Neural crest cell (in vitro differentiated cells): ENCODE measurements around the gene SPAG6. TPM values are rescaled to one million over a fixed set of nuclear protein-coding genes. Genes with fewer than 3 reads are reported as not detected.

ENCODE experiments used
- DNase-seq: peaks from one replicate; pipeline ENCODE4 v3.0.0; 2021; ENCODE audit warnings: low read depth, mixed read lengths, low spot score
- H3K27ac Mint-ChIP-seq: one replicate; pipeline ENCODE4 v1.8.0; 2021; ENCODE audit warnings: mild to moderate bottlenecking, mixed read lengths; ENCODE audit not compliant: unreplicated experiment
- H3K27me3 Mint-ChIP-seq: 2 replicates; pipeline ENCODE4 v1.8.0; 2021; ENCODE audit warnings: low read depth, mild to moderate bottlenecking, mixed read lengths
- H3K36me3 Mint-ChIP-seq: 2 replicates; pipeline ENCODE4 v1.8.0; 2021; ENCODE audit warnings: low read depth, mild to moderate bottlenecking, mixed read lengths
- H3K4me1 Mint-ChIP-seq: 2 replicates; pipeline ENCODE4 v1.8.0; 2021; ENCODE audit warnings: mixed read lengths
- H3K4me3 Mint-ChIP-seq: one replicate; pipeline ENCODE4 v1.8.0; 2021; ENCODE audit warnings: mild to moderate bottlenecking, mixed read lengths
- H3K9me3 Mint-ChIP-seq: 2 replicates; pipeline ENCODE4 v1.8.0; 2021; ENCODE audit warnings: mixed read lengths
- CTCF ChIP-seq: fragments of 200-600 bp; sonication (generic); conservative IDR thresholded peaks from 2 replicates; pipeline ENCODE4 v1.5.0; 2021; ENCODE audit warnings: antibody characterized with exemption, mild to moderate bottlenecking
- total RNA-seq: library from RNA; stranded (reverse); gene quantifications from 2 replicates; pipeline ENCODE4 v1.2.1, GENCODE V29; 2021

Gene SPAG6
- total RNA-seq, 1 donor from 2014 or later = 1.6 TPM

- H3K9me3 Mint-ChIP-seq = no peaks in the 10 kb centered on the region
- H3K36me3 Mint-ChIP-seq = peaks cover 2% of the 10 kb centered on the region
- DNase-seq = no peak
- peak overlapping the region; percentile 59 for H3K4me3 Mint-ChIP-seq
- peaks cover 95% of the 10 kb centered on the region for H3K27me3 Mint-ChIP-seq
- no peak for TF ChIP-seq CTCF
- peaks cover 19% of the 10 kb centered on the region for H3K4me1 Mint-ChIP-seq
- H3K27ac Mint-ChIP-seq = no peak overlapping the region
Observed at GRCh38 chr10:22344249-22344648, 1.0 kb upstream of the SPAG6 start.

DNA sequence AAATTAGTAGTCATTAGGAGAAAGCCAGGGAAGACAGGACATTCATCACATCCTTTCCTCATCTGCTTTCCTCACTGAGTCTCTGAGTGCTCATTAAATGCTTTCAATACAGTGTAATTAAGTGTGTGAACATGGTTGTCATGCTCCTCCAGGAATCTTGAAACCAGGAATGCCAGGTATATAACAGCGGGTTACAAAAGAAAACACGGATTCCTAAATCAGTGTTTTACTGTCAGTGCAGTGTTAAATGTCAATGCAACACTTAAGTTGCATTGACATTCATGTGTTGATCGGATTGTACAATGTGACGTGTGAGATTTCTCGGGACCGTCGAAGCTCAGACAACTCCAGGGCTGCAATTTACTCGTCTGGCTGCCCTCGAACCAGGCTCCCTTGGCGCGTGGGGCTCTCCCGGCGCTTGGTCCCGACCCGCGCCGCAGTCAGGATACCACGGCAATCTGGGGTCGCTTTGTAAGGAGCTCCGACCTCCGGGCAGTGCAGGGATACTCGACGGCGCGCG, 455 bp upstream of the SPAG6 start:
- Mint-ChIP-seq H3K4me3 (peak overlapping the region; percentile 59), H3K27me3 (peaks cover 93% of the 10 kb centered on the region), H3K9me3 (no peaks in the 10 kb centered on the region)

GRCh38 chr10:22346096-22346661, 883 bp downstream of the SPAG6 start:
- TF ChIP-seq CTCF = no peak
- Mint-ChIP-seq H3K27ac (no peak overlapping the region), H3K36me3 (peaks cover 2% of the 10 kb centered on the region), H3K9me3 (no peaks in the 10 kb centered on the region), H3K27me3 (peaks cover 93% of the 10 kb centered on the region), H3K4me3 (peak overlapping the region; percentile 76), H3K4me1 (peaks cover 12% of the 10 kb centered on the region)
- no peak for DNase-seq

More for the DNA sequence above, 455 bp upstream of the SPAG6 start:
- Mint-ChIP-seq H3K4me1 (peaks cover 18% of the 10 kb centered on the region), H3K36me3 (peaks cover 2% of the 10 kb centered on the region), H3K27ac (no peak overlapping the region)
- no peak for DNase-seq
- no peak for TF ChIP-seq CTCF

- H3K27me3 Mint-ChIP-seq = peaks cover 66% of the 10 kb centered on the region
Observed at GRCh38 chr10:22349755-22350154, 4.5 kb downstream of the SPAG6 start.

GRCh38 chr10:22351131-22351703, 5.9 kb downstream of the SPAG6 start:
- Mint-ChIP-seq H3K36me3 (peaks cover 2% of the 10 kb centered on the region), H3K27ac (no peak overlapping the region), H3K4me3 (no peak overlapping the region), H3K4me1 (peaks cover 2% of the 10 kb centered on the region), H3K27me3 (peaks cover 56% of the 10 kb centered on the region), H3K9me3 (no peaks in the 10 kb centered on the region)
- no peak for DNase-seq
- no peak for TF ChIP-seq CTCF

More at GRCh38 chr10:22349755-22350154, 4.5 kb downstream of the SPAG6 start:
- Mint-ChIP-seq H3K4me1 (peaks cover 6% of the 10 kb centered on the region), H3K4me3 (no peak overlapping the region), H3K9me3 (no peaks in the 10 kb centered on the region), H3K27ac (no peak overlapping the region), H3K36me3 (peaks cover 2% of the 10 kb centered on the region)
- TF ChIP-seq CTCF = no peak
- no peak for DNase-seq
